Keratinocyte (primary cell): ENCODE data around the gene OR52B6. TPM values are rescaled to one million over a fixed set of nuclear protein-coding genes. Genes with fewer than 3 reads are reported as not detected.

Source experiments
- DNase-seq: peaks from one replicate; pipeline ENCODE4 v3.0.0-alpha.2; 2011; ENCODE audit warnings: low read depth, missing footprints, low spot score
- FAIRE-seq: peaks from 2 replicates; lab custom pipeline; 2011; peaks lifted over from hg19 to GRCh38; lab: Jason Lieb, UNC
- H2AFZ ChIP-seq: 2 replicates; pipeline ENCODE4 v1.6.0; 2012; ENCODE audit warnings: low read length, control low read depth, inconsistent platforms; ENCODE audit not compliant: control insufficient read depth
- H3K27ac ChIP-seq: 2 replicates; pipeline ENCODE4 v1.5.1; 2011; ENCODE audit warnings: low read length; ENCODE audit not compliant: control insufficient read depth, insufficient read depth
- H3K27me3 ChIP-seq: 3 replicates; pipeline ENCODE4 v1.6.0; 2011; ENCODE audit warnings: low read length; ENCODE audit not compliant: control insufficient read depth, insufficient read depth; ENCODE audit errors: extremely low read depth
- H3K36me3 ChIP-seq, 2 experiments: 2 replicates in 1 of 2; 3 replicates in 1 of 2; pipeline ENCODE4 v1.5.1; 2011; ENCODE audit warnings: low read length in 2 of 2, mild to moderate bottlenecking in 1 of 2; ENCODE audit not compliant: control insufficient read depth in 2 of 2, insufficient read depth in 2 of 2; ENCODE audit errors: extremely low read depth in 1 of 2
- H3K4me1 ChIP-seq: 3 replicates; pipeline ENCODE4 v1.5.1; 2011; ENCODE audit warnings: low read length; ENCODE audit not compliant: control insufficient read depth, insufficient read depth; ENCODE audit errors: extremely low read depth
- H3K4me2 ChIP-seq: 3 replicates; pipeline ENCODE4 v1.6.0; 2011; ENCODE audit warnings: low read depth, low read length; ENCODE audit not compliant: control insufficient read depth, insufficient read depth; ENCODE audit errors: extremely low read depth
- H3K4me3 ChIP-seq, 3 experiments: fragments of 200-600 bp in 1 of 3; sonication (generic) in 1 of 3; 2 replicates in 2 of 3; 3 replicates in 1 of 3; pipeline ENCODE4 v1.5.1; 2011 to 2016; ENCODE audit warnings: low read length in 3 of 3, mild to moderate bottlenecking in 3 of 3, control low read depth in 2 of 3, inconsistent platforms in 1 of 3, low read depth in 1 of 3, mixed read lengths in 1 of 3, mixed run types in 1 of 3, moderate library complexity in 1 of 3; ENCODE audit not compliant: control insufficient read depth in 2 of 3, insufficient read depth in 2 of 3; ENCODE audit errors: extremely low read depth in 1 of 3
- H3K79me2 ChIP-seq: 2 replicates; pipeline ENCODE4 v1.6.0; 2012; ENCODE audit warnings: low read length; ENCODE audit not compliant: control insufficient read depth, insufficient read depth
- H3K9ac ChIP-seq: 3 replicates; pipeline ENCODE4 v1.6.0; 2011; ENCODE audit warnings: low read length; ENCODE audit not compliant: control insufficient read depth, insufficient read depth; ENCODE audit errors: extremely low read depth
- H3K9me1 ChIP-seq: 3 replicates; pipeline ENCODE4 v1.6.0; 2011; ENCODE audit warnings: low read length; ENCODE audit not compliant: control insufficient read depth, insufficient read depth; ENCODE audit errors: extremely low read depth
- H3K9me3 ChIP-seq: 2 replicates; pipeline ENCODE4 v1.5.1; 2012; ENCODE audit warnings: low read depth, low read length; ENCODE audit not compliant: control insufficient read depth
- H4K20me1 ChIP-seq: 3 replicates; pipeline ENCODE4 v1.6.0; 2011; ENCODE audit warnings: low read length; ENCODE audit not compliant: control insufficient read depth, insufficient read depth; ENCODE audit errors: extremely low read depth
- EZH2 ChIP-seq: IDR thresholded peaks from one replicate; pipeline ENCODE4 v1.6.1; 2012; ENCODE audit warnings: inconsistent platforms, mild to moderate bottlenecking, low read length, moderate library complexity
- dilution Hi-C: fragments of 300-500 bp; cut with MboI; formaldehyde crosslinking; loops from one replicate; pipeline ENCODE4 v1.7.0; 2020; ENCODE audit warnings: low sequenced_read_pairs; ENCODE audit not compliant: extremely low pct_ligation_motif_present
- polyA plus RNA-seq, 5 experiments: library from polyadenylated mRNA; depleted of rRNA in 3 of 5; stranded (reverse) in 3 of 5; stranded (forward) in 1 of 5; unstranded in 1 of 5; fragments of >200 nt; gene quantifications; 1 replicate in 1 of 5; 2 replicates in 3 of 5; 3 replicates in 1 of 5; pipeline versions ENCODE4 v1.2.1 to v1.2.3, GENCODE V29; 2011 to 2012; ENCODE audit warnings: missing spikeins in 2 of 5, low read depth in 1 of 5, low replicate concordance in 1 of 5
- TF ChIP-seq, protein P1 (sequence below), 3 experiments: IDR thresholded peaks in 1 of 3; conservative IDR thresholded peaks in 1 of 3; optimal IDR thresholded peaks in 1 of 3; 2 replicates in 2 of 3; 3 replicates in 1 of 3; pipeline versions ENCODE3 to v1.5.1; 2011; ENCODE audit warnings: low read length in 3 of 3, mild to moderate bottlenecking in 3 of 3, moderate library complexity in 2 of 3, control low read depth in 1 of 3, inconsistent platforms in 1 of 3; ENCODE audit not compliant: insufficient read depth in 2 of 3; ENCODE audit errors: extremely low read depth in 1 of 3

OR52B6 gene
- polyA plus RNA-seq, 1 donor (not counting 4 experiments of a cell fraction or from before 2014, with no cell fraction given), result not detected

DNA sequence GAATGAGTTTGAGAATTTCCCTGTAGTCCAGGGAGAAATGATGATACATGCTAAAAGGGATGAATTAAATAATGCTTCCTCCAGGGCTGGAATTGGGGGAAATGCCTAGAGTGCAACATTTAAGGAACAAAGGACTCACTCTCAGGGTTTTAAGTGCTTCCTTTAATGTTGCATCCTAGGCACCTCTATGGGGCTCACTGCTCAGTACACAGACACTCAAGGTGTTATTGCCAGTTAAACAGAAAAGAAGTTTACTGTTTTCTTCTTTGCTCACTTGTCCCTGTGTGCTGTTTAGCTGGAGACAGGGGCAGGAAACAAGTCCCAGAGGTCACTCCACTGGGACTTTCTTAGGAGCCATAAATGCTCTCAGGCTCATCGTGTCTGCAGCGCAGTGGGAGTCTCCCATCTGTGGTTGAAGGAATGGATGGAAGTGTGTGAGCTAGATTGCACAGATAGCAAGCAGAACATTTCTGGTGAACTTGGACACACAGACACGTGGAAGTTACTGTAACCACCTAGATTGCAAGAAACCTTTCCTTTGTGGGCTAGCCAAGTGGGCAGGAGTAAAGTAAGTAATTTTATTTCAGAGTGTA is 24.0 kb upstream of the OR52B6 start:
- no peaks in the 10 kb centered on the region for H3K9me1 ChIP-seq
- no peaks in the 10 kb centered on the region for H3K27me3 ChIP-seq
- H2AFZ ChIP-seq, result no peak overlapping the region
- no peak overlapping the region for H3K4me2 ChIP-seq
- H4K20me1 ChIP-seq, result no peaks in the 10 kb centered on the region
- no peak overlapping the region for H3K4me3 ChIP-seq
- dilution Hi-C loops, result no loop called here
- no peak overlapping the region for H3K9ac ChIP-seq
- no peaks in the 10 kb centered on the region for H3K36me3 ChIP-seq
- TF ChIP-seq, protein P1, sequence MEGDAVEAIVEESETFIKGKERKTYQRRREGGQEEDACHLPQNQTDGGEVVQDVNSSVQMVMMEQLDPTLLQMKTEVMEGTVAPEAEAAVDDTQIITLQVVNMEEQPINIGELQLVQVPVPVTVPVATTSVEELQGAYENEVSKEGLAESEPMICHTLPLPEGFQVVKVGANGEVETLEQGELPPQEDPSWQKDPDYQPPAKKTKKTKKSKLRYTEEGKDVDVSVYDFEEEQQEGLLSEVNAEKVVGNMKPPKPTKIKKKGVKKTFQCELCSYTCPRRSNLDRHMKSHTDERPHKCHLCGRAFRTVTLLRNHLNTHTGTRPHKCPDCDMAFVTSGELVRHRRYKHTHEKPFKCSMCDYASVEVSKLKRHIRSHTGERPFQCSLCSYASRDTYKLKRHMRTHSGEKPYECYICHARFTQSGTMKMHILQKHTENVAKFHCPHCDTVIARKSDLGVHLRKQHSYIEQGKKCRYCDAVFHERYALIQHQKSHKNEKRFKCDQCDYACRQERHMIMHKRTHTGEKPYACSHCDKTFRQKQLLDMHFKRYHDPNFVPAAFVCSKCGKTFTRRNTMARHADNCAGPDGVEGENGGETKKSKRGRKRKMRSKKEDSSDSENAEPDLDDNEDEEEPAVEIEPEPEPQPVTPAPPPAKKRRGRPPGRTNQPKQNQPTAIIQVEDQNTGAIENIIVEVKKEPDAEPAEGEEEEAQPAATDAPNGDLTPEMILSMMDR (optimal IDR thresholded peaks at IDR 0.05 in 1 of 3, IDR thresholded peaks at IDR 0.05 in 1 of 3, conservative IDR thresholded peaks at IDR 0.05 in 1 of 3; ENCODE audit: extremely low read depth in 1 of 3, insufficient read depth in 2 of 3, low read length in 3 of 3), result no peak
- TF ChIP-seq EZH2, result no peak
- no peaks in the 10 kb centered on the region for H3K4me1 ChIP-seq
- FAIRE-seq (no peak), DNase-seq (no peak)
- no peak overlapping the region for H3K27ac ChIP-seq
- no peaks in the 10 kb centered on the region for H3K9me3 ChIP-seq
- H3K79me2 ChIP-seq, result no peaks in the 10 kb centered on the region

DNA sequence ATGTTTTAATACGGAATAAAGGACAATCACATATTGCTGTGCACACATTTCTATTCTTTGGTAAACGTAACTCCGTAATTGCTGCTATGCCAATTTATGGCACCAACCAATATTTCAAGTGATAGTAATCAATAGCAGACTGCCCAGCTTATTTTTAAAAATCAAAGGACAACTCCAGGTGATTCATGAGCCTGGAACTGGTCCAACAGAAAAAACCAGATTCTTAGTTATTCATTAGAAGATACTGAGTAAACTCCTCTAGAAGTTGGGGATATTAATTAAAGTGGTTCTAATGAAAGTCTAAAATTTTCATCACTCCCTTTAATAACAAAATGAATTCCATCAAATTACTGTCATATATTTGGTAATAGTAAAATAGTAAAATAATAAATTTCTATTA is 22.9 kb upstream of the OR52B6 start:
- FAIRE-seq, result no peak
- dilution Hi-C loops, result no loop called here

More for the DNA sequence above, 22.9 kb upstream of the OR52B6 start:
- Histone ChIP-seq H3K4me2 (no peak overlapping the region), H3K4me1 (no peaks in the 10 kb centered on the region), H3K4me3 (no peak overlapping the region), H3K27ac (no peak overlapping the region), H3K9me3 (no peaks in the 10 kb centered on the region), H3K9me1 (no peaks in the 10 kb centered on the region), H3K79me2 (no peaks in the 10 kb centered on the region), H3K27me3 (no peaks in the 10 kb centered on the region), H4K20me1 (no peaks in the 10 kb centered on the region), H2AFZ (no peak overlapping the region), H3K9ac (no peak overlapping the region), H3K36me3 (no peaks in the 10 kb centered on the region)
- TF ChIP-seq, protein P1 (optimal IDR thresholded peaks at IDR 0.05 in 1 of 3, IDR thresholded peaks at IDR 0.05 in 1 of 3, conservative IDR thresholded peaks at IDR 0.05 in 1 of 3; ENCODE audit: extremely low read depth in 1 of 3, insufficient read depth in 2 of 3, low read length in 3 of 3), result no peak
- no peak for TF ChIP-seq EZH2
- no peak for DNase-seq
